GM19035 (cell line): ENCODE results near the gene CHST6.
"Not testable (repeated sequence)": the region's sequence is repeated elsewhere in the genome, so short reads cannot be mapped to it uniquely, and the experiment has no call there.

ENCODE experiments used
- ATAC-seq: cut with Tn5 transposase; IDR thresholded peaks from one replicate; pipeline ENCODE4 v1.9.1; 2021; ENCODE audit not compliant: unreplicated experiment

CHST6 gene

GRCh38 chr16:75452464-75453190 is 42.6 kb downstream of the CHST6 start:
- ATAC-seq: no peak

DNA sequence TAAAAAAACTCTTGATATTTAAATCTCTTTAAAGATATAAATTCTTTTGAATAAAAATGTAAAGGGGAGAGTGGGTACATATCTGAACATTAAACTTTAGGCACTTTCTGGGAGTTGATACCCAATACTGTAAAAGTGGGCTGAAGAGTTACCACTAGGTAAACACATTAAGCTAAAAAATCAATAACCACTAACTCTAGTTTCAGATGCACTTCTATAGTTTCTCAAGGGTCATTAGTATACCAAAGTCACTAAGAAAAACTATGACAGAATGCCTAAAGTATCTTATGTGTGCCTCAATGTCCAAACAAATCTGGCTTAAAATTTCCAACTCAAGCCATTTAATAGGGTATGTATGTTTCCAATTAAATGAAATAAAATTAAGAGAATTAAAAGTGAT is 48.8 kb downstream of the CHST6 start:
- no peak for ATAC-seq

- ATAC-seq: no peak
Observed at GRCh38 chr16:75445298-75445697, 49.9 kb downstream of the CHST6 start.

- ATAC-seq: no peak
Observed at GRCh38 chr16:75443298-75443697, 51.9 kb downstream of the CHST6 start.

DNA sequence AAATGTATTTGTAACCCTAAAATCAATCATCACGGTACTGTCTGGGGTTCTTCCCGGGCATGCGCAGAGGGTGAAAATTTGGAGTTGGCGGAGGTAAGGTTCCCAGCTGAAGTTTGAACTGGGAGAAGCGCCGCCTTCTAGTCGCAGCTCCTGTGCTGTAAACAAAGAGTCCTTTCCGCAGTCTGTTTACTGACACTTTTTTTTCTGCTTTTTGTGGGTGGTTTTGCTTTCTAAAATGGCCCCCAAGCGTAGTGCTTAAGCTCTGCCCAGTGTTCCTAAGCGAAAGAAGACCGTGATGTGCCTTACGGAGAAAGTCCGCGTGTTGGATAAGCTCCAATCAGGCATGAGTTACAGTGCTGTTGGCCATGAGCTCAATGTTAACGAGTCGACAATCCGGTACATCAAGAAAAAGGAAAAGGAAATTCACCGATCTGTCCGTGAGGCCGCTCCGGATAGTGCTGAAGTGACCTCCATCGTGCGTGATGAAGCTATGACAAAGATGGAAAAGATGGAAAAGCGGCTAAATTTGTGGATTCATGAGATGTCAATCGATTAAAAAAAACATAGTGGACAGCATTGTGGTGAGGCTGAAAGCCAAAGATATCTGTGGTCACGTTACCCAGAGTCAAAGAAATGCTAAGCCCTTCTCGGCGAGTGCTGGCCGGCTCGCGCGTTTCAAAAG is 61.4 kb downstream of the CHST6 start:
- ATAC-seq: peak; percentile 69

DNA sequence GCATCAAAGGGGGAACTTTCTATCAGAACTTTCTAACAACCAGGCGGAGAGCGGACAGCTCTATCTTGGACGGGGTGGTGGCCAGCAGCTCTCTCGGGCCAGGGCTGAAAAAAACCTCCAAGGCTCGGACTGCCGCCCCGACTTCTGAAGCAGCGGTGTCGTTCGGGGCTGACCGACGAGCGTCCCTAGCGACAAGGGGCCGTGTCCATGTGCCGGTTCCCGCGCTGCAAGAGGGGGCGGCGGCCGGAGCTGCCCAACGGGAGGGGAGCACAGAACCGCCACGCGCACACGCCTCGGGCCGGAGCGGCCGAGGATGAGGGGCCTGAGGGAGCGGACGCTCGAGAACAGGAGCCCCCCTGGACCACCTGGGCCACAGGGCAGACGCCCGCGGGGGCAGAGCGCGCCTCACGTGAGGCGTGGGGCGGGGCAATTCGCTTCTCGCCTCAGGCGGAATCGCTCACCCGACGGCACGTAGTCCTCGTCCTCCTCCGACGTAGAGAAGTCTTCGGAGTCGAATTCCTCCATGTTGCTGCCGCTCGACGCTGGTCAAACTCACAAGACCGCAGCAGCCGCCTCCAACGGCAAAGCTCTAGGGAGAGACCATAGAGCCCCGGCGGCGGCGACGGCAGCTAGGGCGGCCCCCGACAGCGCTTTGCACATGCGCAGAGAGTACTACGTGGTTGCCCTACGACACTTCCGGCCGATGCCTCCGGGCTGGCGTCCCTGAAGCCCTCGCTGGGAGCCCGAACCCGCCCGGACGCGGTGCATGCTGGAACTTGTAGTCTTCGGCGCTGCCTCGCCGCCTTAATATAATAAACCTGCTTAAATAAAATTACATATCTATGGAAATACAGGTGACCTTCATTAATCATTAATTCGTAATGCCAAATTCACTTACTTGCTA is 62.2 kb downstream of the CHST6 start, which contains the start of gene CFDP1:
Gene CFDP1 (minus strand): TSS at position 676 of the 904 bp plus-strand sequence. CDS start 151 bp downstream, at position 525.
- ATAC-seq: peak; percentile 94

GRCh38 chr16:75429621-75430403 is 65.4 kb downstream of the CHST6 start:
- ATAC-seq: no peak

DNA sequence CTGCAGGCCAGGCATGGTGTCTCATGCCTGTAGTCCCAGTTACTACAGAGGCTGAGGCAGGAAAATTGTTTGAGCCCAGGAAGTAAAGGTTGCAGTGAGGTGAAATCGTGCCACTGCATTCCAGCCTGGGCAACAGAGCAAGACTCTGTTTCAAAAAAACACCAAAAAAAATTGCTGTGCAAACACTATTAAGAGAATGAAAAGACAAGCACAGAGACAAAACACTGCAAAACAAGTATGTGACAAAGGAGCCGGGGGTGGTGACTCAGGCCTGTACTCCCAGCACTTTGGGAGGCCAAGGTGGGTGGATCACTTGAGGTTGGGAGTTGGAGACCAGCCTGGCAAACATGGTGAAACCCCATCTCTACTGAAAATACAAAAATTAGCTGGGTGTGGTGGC is 68.7 kb downstream of the CHST6 start:
- not testable (repeated sequence) for ATAC-seq

DNA sequence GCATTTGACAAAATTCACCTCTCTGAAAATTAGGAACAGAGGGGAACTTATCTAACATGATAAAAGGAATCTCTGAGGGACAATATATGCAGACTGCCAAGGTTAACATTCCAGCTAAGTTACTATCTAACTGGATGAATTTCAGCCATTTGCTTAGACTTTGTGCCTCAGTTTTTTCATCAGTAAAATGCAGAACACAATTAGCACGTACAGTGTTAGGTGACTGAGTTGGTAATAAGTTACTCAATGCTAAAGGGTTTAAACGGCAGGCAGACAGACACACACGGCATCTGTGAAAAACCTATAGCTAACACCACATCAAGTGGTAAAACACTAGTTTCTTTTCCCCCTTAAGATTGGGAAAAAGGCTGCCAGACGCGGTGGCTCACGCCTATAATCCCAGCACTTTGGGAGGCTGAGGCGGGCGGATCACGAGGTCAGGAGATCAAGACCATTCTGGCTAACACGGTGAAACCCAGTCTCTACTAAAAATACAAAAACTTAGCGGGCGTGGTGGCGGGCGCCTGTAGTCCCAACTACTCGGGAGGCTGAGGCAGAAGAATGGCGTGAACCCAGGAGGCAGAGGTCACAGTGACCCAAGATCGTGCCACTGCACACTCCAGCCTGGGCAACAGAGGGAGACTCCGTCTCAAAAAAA is 71.0 kb downstream of the CHST6 start:
- ATAC-seq: not testable (repeated sequence)

DNA sequence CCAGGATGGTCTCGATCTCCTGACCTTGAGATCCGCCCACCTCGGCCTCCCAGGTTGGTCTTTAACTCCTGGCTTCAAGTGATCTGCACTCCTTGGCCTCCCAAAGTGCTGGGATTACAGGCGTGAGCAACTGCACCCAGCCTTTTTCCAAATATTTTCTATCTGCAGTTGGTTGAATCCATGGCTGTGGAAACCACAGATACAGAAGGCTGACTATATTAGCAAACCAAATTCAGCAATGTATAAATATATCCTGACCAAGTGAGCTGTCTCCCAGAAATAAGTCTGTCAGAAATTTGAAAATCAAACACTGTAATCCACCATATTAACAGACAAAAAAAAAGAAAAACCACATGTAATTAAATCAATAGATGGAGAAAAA is 71.5 kb downstream of the CHST6 start:
- no peak for ATAC-seq
